HCT116 (cell line): ENCODE results near the gene ESPNL. TPM values are rescaled to one million over a fixed set of nuclear protein-coding genes. Genes with fewer than 3 reads are reported as not detected.

ENCODE experiments used
- ATAC-seq: fragments of 200-7000 bp; cut with Tn5 transposase; 2 replicates; pipeline ENCODE4 v1.9.1; 2020; ENCODE audit warnings: mild to moderate bottlenecking, moderate library complexity
- BruUV-seq: library from RNA; stranded (reverse); fragments of 400-500 nt; replicated peaks from 2 replicates; lab custom pipeline; 2021; lab: Mats Ljungman, UMichigan
- CTCF ChIA-PET: fragments of 300-600 bp; sonication (Branson Sonifier 250); formaldehyde crosslinking; loops from one replicate; lab custom pipeline; 2021; ENCODE audit warnings: antibody characterized with exemption; lab: Charles Lee
- POLR2A ChIA-PET: fragments of 300-600, 350-600 bp; sonication (Branson Sonifier 250); formaldehyde crosslinking; loops from one replicate; lab custom pipeline; 2021; ENCODE audit warnings: antibody characterized with exemption; lab: Charles Lee
- RAD21 ChIA-PET, 2 experiments: fragments of 300-600 bp; sonication (Branson Sonifier 250); formaldehyde crosslinking; loops; one replicate each; lab custom pipeline; 2023; ENCODE audit warnings: low total read pairs in 2 of 2; ENCODE audit not compliant: uncharacterized antibody in 2 of 2, unreplicated experiment in 2 of 2, low non-redundant PET in 1 of 2; lab: Charles Lee
- DNase-seq: peaks from one replicate; pipeline ENCODE4 v3.0.0-alpha.2; 2010; ENCODE audit warnings: low read depth, low spot score
- H2AFZ ChIP-seq: fragments of 200-600 bp; shearing (Covaris generic), sonication (generic); 2 replicates; pipeline ENCODE4 v1.6.1; 2017; ENCODE audit warnings: low read depth, mixed run types, mixed read lengths, antibody characterized with exemption, low read length; ENCODE audit not compliant: poor library complexity, severe bottlenecking
- H3K27ac ChIP-seq: 2 replicates; pipeline ENCODE4 v1.5.1; 2012; ENCODE audit warnings: low read depth, low read length
- H3K27me3 ChIP-seq: fragments of 200-600 bp; sonication (generic); 2 replicates; pipeline ENCODE4 v1.6.1; 2016; ENCODE audit warnings: mixed run types, low read length, mixed read lengths; ENCODE audit not compliant: insufficient read depth
- H3K36me3 ChIP-seq, 2 experiments: fragments of 200-500 bp in 1 of 2; fragments of 200-600 bp in 1 of 2; sonication (Bioruptor generic) in 1 of 2; sonication (generic) in 1 of 2; 2 replicates each; pipeline versions ENCODE4 v1.5.1 to v1.6.1; 2014 to 2016; ENCODE audit warnings: low read length in 2 of 2, inconsistent platforms in 1 of 2, mixed read lengths in 1 of 2, mixed run types in 1 of 2; ENCODE audit not compliant: insufficient read depth in 2 of 2, control insufficient read depth in 1 of 2
- H3K4me1 ChIP-seq, 2 experiments: fragments of 200-600 bp in 1 of 2; sonication (generic) in 1 of 2; 2 replicates each; pipeline versions ENCODE4 v1.5.1 to v1.6.1; 2012 to 2017; ENCODE audit warnings: low read length in 2 of 2, inconsistent platforms in 1 of 2, mild to moderate bottlenecking in 1 of 2, mixed read lengths in 1 of 2, mixed run types in 1 of 2, moderate library complexity in 1 of 2; ENCODE audit not compliant: insufficient read depth in 2 of 2, control insufficient read depth in 1 of 2
- H3K4me2 ChIP-seq: fragments of 200-600 bp; sonication (generic); 2 replicates; pipeline ENCODE4 v1.6.1; 2017; ENCODE audit warnings: mixed run types, low read length, mixed read lengths
- H3K4me3 ChIP-seq, 2 experiments: fragments of 200-600 bp in 1 of 2; sonication (generic) in 1 of 2; replicated peaks in 1 of 2; 2 replicates each; pipeline ENCODE4 v1.5.1; 2011 to 2016; ENCODE audit warnings: low read length in 2 of 2, control low read depth in 1 of 2, low read depth in 1 of 2, mild to moderate bottlenecking in 1 of 2, mixed read lengths in 1 of 2, mixed run types in 1 of 2
- H3K79me2 ChIP-seq: fragments of 200-600 bp; sonication (generic); 2 replicates; pipeline ENCODE4 v1.6.1; 2017; ENCODE audit warnings: mild to moderate bottlenecking, mixed run types, low read length, moderate library complexity, mixed read lengths; ENCODE audit not compliant: insufficient read depth
- H3K9ac ChIP-seq: fragments of 200-600 bp; sonication (generic); 2 replicates; pipeline ENCODE4 v1.6.1; 2016; ENCODE audit warnings: low read length, mixed read lengths
- H3K9me2 ChIP-seq: fragments of 200-600 bp; sonication (generic), shearing (Covaris generic); 2 replicates; pipeline ENCODE4 v1.6.1; 2017; ENCODE audit warnings: mixed run types, mild to moderate bottlenecking, moderate library complexity; ENCODE audit not compliant: insufficient read depth
- H3K9me3 ChIP-seq, 2 experiments: fragments of 200-500 bp in 1 of 2; fragments of 200-600 bp in 1 of 2; sonication (Bioruptor generic) in 1 of 2; sonication (generic) in 1 of 2; 2 replicates each; pipeline ENCODE4 v1.6.1; 2014 to 2017; ENCODE audit warnings: low read length in 2 of 2, mixed read lengths in 2 of 2, inconsistent platforms in 1 of 2, low read depth in 1 of 2, mild to moderate bottlenecking in 1 of 2, mixed run types in 1 of 2, moderate library complexity in 1 of 2; ENCODE audit not compliant: control insufficient read depth in 1 of 2, insufficient read depth in 1 of 2
- H4K20me1 ChIP-seq: fragments of 200-600 bp; sonication (generic), shearing (Covaris generic); 2 replicates; pipeline ENCODE4 v1.6.1; 2017; ENCODE audit warnings: mixed run types, mild to moderate bottlenecking, moderate library complexity; ENCODE audit not compliant: insufficient read depth
- CBX3 ChIP-seq: IDR thresholded peaks from 2 replicates; pipeline ENCODE4 v1.6.1; 2012; ENCODE audit warnings: low read depth
- CEBPB ChIP-seq: IDR thresholded peaks from 2 replicates; pipeline ENCODE4 v1.6.1; 2012; ENCODE audit warnings: low read depth
- EZH2 ChIP-seq: fragments of 200-600 bp; sonication (generic); IDR thresholded peaks from 2 replicates; pipeline ENCODE4 v1.6.1; 2017; ENCODE audit warnings: antibody characterized with exemption, mixed run types
- JUND ChIP-seq: IDR thresholded peaks from 2 replicates; pipeline ENCODE4 v1.6.1; 2012
- POLR2AphosphoS5 ChIP-seq: IDR thresholded peaks from 2 replicates; pipeline ENCODE4 v1.6.1; 2011; ENCODE audit warnings: mild to moderate bottlenecking, low read depth, low read length, moderate library complexity
- SIN3A ChIP-seq: IDR thresholded peaks from 2 replicates; pipeline ENCODE4 v1.6.1; 2012; ENCODE audit warnings: low read depth
- SP1 ChIP-seq: IDR thresholded peaks from 2 replicates; pipeline ENCODE4 v1.6.1; 2012; ENCODE audit warnings: low read depth
- SRF ChIP-seq: IDR thresholded peaks from 2 replicates; pipeline ENCODE4 v1.6.1; 2012; ENCODE audit warnings: low read depth
- YY1 ChIP-seq: IDR thresholded peaks from 2 replicates; pipeline ENCODE4 v1.6.1; 2011; ENCODE audit warnings: low read length, low read depth, moderate library complexity, mild to moderate bottlenecking; ENCODE audit not compliant: insufficient replicate concordance; ENCODE audit errors: extremely low read depth
- ZFX ChIP-seq: fragments of 450-650 bp; IDR thresholded peaks from 2 replicates; pipeline ENCODE4 v1.6.1; 2017
- ZNF274 ChIP-seq: fragments of 200-500 bp; sonication (Bioruptor generic); IDR thresholded peaks from 2 replicates; pipeline ENCODE4 v1.6.1; 2014; ENCODE audit warnings: mild to moderate bottlenecking, low read depth, low read length, inconsistent platforms
- intact Hi-C: fragments of 100-400 bp; cut with micrococcal nuclease; formaldehyde crosslinking; loops from 2 replicates; pipeline ENCODE4 v1.10.0; 2022
- total RNA-seq: library from RNA; stranded (reverse); gene quantifications from one replicate; pipeline ENCODE4 v1.2.1, GENCODE V29; 2021; ENCODE audit not compliant: unreplicated experiment
- TF ChIP-seq, protein P1 (sequence below): IDR thresholded peaks from 2 replicates; pipeline ENCODE4 v1.6.1; 2012
- TF ChIP-seq, protein P2 (sequence below): IDR thresholded peaks from 2 replicates; pipeline ENCODE4 v1.6.1; 2011; ENCODE audit warnings: mild to moderate bottlenecking, low read length, moderate library complexity; ENCODE audit not compliant: insufficient replicate concordance; ENCODE audit errors: extremely low read depth

The ESPNL gene
- total RNA-seq, 1 experiment from 2014 or later: 0.22 TPM

DNA sequence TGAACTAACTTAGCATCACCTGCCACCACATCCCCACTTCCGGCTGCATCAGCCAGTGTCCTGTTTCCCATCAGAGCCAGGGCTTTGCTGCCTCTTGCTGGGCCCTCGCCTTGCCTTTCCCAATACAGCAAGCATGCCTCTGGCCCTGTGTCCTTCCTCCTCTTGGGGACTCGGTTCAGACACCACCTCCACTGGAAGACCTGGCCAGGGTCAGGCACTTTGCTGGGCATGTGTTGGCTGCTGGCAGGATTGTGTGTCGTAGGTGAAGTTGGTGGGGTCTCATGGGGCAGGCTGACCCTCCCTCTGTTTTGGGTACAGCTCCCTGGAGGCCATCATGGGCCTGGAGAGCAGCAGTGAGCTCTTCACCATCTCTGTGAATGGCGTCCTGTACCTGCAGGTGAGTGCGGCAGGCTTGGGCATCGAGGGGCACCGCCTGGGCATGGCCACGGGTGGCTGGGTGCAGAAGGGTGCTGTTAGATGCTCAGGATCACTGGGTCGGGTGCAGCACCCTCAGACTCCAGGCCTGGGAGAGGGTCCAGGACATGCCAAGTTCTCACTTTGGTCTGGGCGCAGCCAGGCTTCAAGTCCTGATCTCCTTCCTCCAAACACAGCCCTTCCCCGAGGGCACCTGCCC lies 65.3 kb downstream of the ESPNL start:
- DNase-seq: no peak
- Histone ChIP-seq H3K27me3 (no peaks in the 10 kb centered on the region), H3K4me1 (0 out of 4 replicates have a peak, but pooled peaks cover 0 to 2% of the 10 kb centered on the region in 2 experiments), H4K20me1 (no peaks in the 10 kb centered on the region), H3K4me3 (no peak overlapping the region), H3K79me2 (no peaks in the 10 kb centered on the region), H3K36me3 (peaks cover under 1 to 4% of the 10 kb centered on the region in 2 experiments; a peak in 1 of 4 replicates), H3K9ac (no peak overlapping the region), H3K9me2 (no peaks in the 10 kb centered on the region), H3K27ac (no peak overlapping the region), H3K4me2 (no peak overlapping the region), H2AFZ (no peak overlapping the region), H3K9me3 (no peaks in the 10 kb centered on the region)
- ChIA-PET POLR2A (no interaction called here), RAD21 (no interaction called here), CTCF (no interaction called here)
- TF ChIP-seq, protein P1, sequence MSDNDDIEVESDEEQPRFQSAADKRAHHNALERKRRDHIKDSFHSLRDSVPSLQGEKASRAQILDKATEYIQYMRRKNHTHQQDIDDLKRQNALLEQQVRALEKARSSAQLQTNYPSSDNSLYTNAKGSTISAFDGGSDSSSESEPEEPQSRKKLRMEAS: no peak
- TF ChIP-seq CBX3 (no peak), ZNF274 (no peak), EZH2 (no peak), SIN3A (no peak), POLR2AphosphoS5 (no peak), SRF (no peak), ZFX (no peak), YY1 (no peak), JUND (no peak), SP1 (no peak), CEBPB (no peak)
- TF ChIP-seq, protein P2, sequence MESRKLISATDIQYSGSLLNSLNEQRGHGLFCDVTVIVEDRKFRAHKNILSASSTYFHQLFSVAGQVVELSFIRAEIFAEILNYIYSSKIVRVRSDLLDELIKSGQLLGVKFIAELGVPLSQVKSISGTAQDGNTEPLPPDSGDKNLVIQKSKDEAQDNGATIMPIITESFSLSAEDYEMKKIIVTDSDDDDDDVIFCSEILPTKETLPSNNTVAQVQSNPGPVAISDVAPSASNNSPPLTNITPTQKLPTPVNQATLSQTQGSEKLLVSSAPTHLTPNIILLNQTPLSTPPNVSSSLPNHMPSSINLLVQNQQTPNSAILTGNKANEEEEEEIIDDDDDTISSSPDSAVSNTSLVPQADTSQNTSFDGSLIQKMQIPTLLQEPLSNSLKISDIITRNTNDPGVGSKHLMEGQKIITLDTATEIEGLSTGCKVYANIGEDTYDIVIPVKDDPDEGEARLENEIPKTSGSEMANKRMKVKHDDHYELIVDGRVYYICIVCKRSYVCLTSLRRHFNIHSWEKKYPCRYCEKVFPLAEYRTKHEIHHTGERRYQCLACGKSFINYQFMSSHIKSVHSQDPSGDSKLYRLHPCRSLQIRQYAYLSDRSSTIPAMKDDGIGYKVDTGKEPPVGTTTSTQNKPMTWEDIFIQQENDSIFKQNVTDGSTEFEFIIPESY: no peak
- ATAC-seq: no peak
- intact Hi-C loops: no loop called here
- BruUV-seq: no TSS peak
